Measurements from ENCODE around the gene MYO10. TPM values are rescaled to one million over a fixed set of nuclear protein-coding genes. Genes with fewer than 3 reads are reported as not detected.

The MYO10 gene
- total RNA-seq, 1 experiment from 2014 or later = 71.9 TPM

DNA sequence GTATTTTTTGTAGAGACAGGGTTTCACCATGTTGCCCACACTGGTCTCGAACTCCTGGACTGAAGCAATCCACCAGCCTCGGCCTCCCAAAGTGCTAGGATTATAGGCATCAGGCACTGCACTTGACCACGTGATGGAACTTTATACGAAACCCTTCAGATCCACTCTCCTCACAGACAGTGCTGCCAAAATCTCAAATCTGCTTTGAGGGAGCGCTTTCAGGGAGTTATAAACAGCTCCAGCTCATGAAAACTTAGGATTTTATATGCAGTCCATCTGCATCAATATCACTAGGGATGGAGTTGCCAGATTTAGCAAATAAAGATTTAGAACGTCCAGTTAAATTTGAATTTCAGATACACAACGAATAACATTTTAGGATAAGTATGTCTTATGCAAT, 25.0 kb upstream of the MYO10 start:
- no peak for ATAC-seq
- ChIA-PET CTCF (no interaction called here), POLR2A (interaction anchor here (0.7 kb wide), 1 partner anchor 103 kb away, joined by 3 read pairs; no protein-coding TSS in a partner anchor)
- no peaks in the 10 kb centered on the region for H3K27me3 ChIP-seq (ENCODE audit: control insufficient read depth, insufficient read depth, low read length)
- no peaks in the 10 kb centered on the region for H3K4me1 ChIP-seq (ENCODE audit: control insufficient read depth, insufficient read depth, low read length)
- in situ Hi-C loops (cut with HindIII; ENCODE audit: low pct_unique_long_range_greater_than_20kb, low sequenced_read_pairs) (no loop called here), intact Hi-C loops (cut with micrococcal nuclease; ENCODE audit: unreplicated experiment) (no loop called here)
- no TSS peak for BruUV-seq (replicated peaks)
- H3K36me3 ChIP-seq (ENCODE audit: control insufficient read depth, insufficient read depth, low read length) = no peaks in the 10 kb centered on the region
- DNase-seq (ENCODE audit: low read depth, low spot score) = no peak
- no peak overlapping the region for H3K27ac ChIP-seq (ENCODE audit: low read length)
- no peaks in the 10 kb centered on the region for H3K9me3 ChIP-seq (ENCODE audit: control insufficient read depth, insufficient read depth, low read depth, low read length)
- H3K4me3 ChIP-seq (ENCODE audit: low read depth in 2 of 2, low read length in 2 of 2) = no peak overlapping the region
- no peak for TF ChIP-seq POLR2AphosphoS5 (IDR thresholded peaks at IDR 0.05; ENCODE audit: low read depth, low read length)
- TF ChIP-seq, protein P1, sequence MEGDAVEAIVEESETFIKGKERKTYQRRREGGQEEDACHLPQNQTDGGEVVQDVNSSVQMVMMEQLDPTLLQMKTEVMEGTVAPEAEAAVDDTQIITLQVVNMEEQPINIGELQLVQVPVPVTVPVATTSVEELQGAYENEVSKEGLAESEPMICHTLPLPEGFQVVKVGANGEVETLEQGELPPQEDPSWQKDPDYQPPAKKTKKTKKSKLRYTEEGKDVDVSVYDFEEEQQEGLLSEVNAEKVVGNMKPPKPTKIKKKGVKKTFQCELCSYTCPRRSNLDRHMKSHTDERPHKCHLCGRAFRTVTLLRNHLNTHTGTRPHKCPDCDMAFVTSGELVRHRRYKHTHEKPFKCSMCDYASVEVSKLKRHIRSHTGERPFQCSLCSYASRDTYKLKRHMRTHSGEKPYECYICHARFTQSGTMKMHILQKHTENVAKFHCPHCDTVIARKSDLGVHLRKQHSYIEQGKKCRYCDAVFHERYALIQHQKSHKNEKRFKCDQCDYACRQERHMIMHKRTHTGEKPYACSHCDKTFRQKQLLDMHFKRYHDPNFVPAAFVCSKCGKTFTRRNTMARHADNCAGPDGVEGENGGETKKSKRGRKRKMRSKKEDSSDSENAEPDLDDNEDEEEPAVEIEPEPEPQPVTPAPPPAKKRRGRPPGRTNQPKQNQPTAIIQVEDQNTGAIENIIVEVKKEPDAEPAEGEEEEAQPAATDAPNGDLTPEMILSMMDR (IDR thresholded peaks at IDR 0.05) = no peak
- TF ChIP-seq SIN3A (IDR thresholded peaks at IDR 0.05; ENCODE audit: borderline replicate concordance, insufficient read depth, low read depth, low read length) = no peak

DNA sequence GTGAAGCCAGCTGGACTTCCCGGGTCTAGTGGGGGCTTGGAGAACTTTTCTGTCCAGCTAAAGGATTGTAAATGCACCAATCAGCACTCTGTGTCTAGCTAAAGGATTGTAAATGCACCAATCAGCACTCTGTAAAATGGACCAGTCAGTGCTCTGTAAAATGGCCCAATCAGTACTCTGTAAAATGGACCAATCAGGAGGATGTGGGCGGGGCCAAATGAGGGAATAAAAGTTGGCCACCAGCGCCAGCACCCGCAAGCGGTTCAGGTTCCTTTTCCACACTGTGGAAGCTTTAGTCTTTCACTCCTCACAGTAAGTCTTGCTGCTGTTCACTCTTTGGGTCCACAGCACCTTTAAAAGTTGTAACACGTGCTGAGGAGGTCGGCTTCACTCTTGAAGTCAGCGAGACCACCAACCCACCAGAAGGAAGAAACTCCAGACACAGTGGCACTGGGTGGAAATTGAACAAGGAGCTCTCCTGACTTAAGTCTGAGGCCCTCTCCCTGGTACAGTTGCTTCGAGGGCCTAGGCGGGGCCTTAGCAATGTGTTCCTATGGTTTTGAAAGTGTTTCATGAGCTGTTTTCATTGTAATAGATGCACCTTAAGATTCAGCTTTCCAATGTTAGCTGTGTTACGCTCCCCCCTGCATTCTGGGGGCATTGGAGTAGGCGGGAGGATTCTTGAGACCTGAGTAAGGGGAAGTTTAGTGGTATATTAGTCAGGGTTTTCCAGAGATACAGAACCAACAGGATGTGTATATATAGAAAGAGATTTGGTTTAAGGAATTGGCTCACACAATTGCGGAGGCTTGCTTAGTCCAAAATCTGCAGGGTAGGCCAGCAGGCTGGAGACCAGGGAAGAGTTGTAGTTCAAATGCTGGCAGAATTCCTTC, 21.5 kb upstream of the MYO10 start:
- no TSS peak for BruUV-seq (replicated peaks)
- POLR2A ChIA-PET = no interaction called here
- DNase-seq (ENCODE audit: low read depth, low spot score) (no peak), ATAC-seq (peak; percentile 51; the same call in 1 of the 2 replicates)
- Histone ChIP-seq H3K4me1 (ENCODE audit: control insufficient read depth, insufficient read depth, low read length) (no peaks in the 10 kb centered on the region), H3K36me3 (ENCODE audit: control insufficient read depth, insufficient read depth, low read length) (no peaks in the 10 kb centered on the region), H3K27me3 (ENCODE audit: control insufficient read depth, insufficient read depth, low read length) (no peaks in the 10 kb centered on the region), H3K9me3 (ENCODE audit: control insufficient read depth, insufficient read depth, low read depth, low read length) (no peaks in the 10 kb centered on the region), H3K27ac (ENCODE audit: low read length) (no peak overlapping the region), H3K4me3 (ENCODE audit: low read depth in 2 of 2, low read length in 2 of 2) (no peak overlapping the region)
- intact Hi-C loops (cut with micrococcal nuclease; ENCODE audit: unreplicated experiment) (no loop called here), in situ Hi-C loops (cut with HindIII; ENCODE audit: low pct_unique_long_range_greater_than_20kb, low sequenced_read_pairs) (no loop called here)
- TF ChIP-seq POLR2AphosphoS5 (IDR thresholded peaks at IDR 0.05; ENCODE audit: low read depth, low read length) = no peak
- TF ChIP-seq SIN3A (IDR thresholded peaks at IDR 0.05; ENCODE audit: borderline replicate concordance, insufficient read depth, low read depth, low read length) = no peak
- no peak for TF ChIP-seq TCF7L2 (IDR thresholded peaks at IDR 0.05; ENCODE audit: low read depth, low read length)
- TF ChIP-seq, protein P1 (IDR thresholded peaks at IDR 0.05) = no peak
- TF ChIP-seq, protein P2, sequence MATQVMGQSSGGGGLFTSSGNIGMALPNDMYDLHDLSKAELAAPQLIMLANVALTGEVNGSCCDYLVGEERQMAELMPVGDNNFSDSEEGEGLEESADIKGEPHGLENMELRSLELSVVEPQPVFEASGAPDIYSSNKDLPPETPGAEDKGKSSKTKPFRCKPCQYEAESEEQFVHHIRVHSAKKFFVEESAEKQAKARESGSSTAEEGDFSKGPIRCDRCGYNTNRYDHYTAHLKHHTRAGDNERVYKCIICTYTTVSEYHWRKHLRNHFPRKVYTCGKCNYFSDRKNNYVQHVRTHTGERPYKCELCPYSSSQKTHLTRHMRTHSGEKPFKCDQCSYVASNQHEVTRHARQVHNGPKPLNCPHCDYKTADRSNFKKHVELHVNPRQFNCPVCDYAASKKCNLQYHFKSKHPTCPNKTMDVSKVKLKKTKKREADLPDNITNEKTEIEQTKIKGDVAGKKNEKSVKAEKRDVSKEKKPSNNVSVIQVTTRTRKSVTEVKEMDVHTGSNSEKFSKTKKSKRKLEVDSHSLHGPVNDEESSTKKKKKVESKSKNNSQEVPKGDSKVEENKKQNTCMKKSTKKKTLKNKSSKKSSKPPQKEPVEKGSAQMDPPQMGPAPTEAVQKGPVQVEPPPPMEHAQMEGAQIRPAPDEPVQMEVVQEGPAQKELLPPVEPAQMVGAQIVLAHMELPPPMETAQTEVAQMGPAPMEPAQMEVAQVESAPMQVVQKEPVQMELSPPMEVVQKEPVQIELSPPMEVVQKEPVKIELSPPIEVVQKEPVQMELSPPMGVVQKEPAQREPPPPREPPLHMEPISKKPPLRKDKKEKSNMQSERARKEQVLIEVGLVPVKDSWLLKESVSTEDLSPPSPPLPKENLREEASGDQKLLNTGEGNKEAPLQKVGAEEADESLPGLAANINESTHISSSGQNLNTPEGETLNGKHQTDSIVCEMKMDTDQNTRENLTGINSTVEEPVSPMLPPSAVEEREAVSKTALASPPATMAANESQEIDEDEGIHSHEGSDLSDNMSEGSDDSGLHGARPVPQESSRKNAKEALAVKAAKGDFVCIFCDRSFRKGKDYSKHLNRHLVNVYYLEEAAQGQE (IDR thresholded peaks at IDR 0.05; ENCODE audit: insufficient read depth in 1 of 2, low read depth in 2 of 2, low read length in 1 of 2) = no peak
- CTCF ChIA-PET = no interaction called here

Measured in Panc1 (cell line).